IMR-90 (cell line): ENCODE data around the gene GCSAM.

ENCODE experiments used
- CTCF ChIP-seq: conservative IDR thresholded peaks from 2 replicates; pipeline ENCODE4 v1.5.1; 2012; ENCODE audit warnings: mild to moderate bottlenecking, low read depth, low read length, improper control_type of control experiment
- ELK1 ChIP-seq: fragments of 150-350 bp; IDR thresholded peaks from 2 replicates; pipeline ENCODE4 v1.6.1; 2016; ENCODE audit warnings: low read depth, mild to moderate bottlenecking, low read length, moderate library complexity, borderline replicate concordance
- POLR2A ChIP-seq: IDR thresholded peaks from 2 replicates; pipeline ENCODE4 v1.6.1; 2012; ENCODE audit warnings: mild to moderate bottlenecking, low read depth, low read length
- SMC3 ChIP-seq: fragments of 150-350 bp; IDR thresholded peaks from 2 replicates; pipeline ENCODE4 v1.6.1; 2016; ENCODE audit warnings: low read depth, mild to moderate bottlenecking, antibody characterized with exemption, low read length, moderate library complexity
- USF2 ChIP-seq: fragments of 150-350 bp; IDR thresholded peaks from 2 replicates; pipeline ENCODE4 v1.6.1; 2017; ENCODE audit warnings: mild to moderate bottlenecking, antibody characterized with exemption, low read length, low read depth

- no peak for TF ChIP-seq SMC3
- no peak for TF ChIP-seq POLR2A
- no peak for TF ChIP-seq USF2
- no peak for TF ChIP-seq CTCF
- TF ChIP-seq ELK1 = no peak
Measured at GRCh38 chr3:112138219-112138969, 5.3 kb upstream of the GCSAM start.
